ENCODE measurements around the gene KHDRBS2. TPM values are rescaled to one million over a fixed set of nuclear protein-coding genes. Genes with fewer than 3 reads are reported as not detected.

KHDRBS2 gene
- total RNA-seq, 1 experiment from 2014 or later = 1.2 TPM

- TF ChIP-seq ZNF512 (CRISPR knock-in tag; IDR thresholded peaks at IDR 0.05; ENCODE audit: borderline replicate concordance) (no peak), JAZF1 (CRISPR knock-in tag; IDR thresholded peaks at IDR 0.05) (no peak)
Observed at GRCh38 chr6:62146954-62147853, 138.8 kb downstream of the KHDRBS2 start (continued).

- H3K9me3 Mint-ChIP-seq = peaks cover 45% of the 10 kb centered on the region
- TF ChIP-seq AFF4 (CRISPR knock-in tag; IDR thresholded peaks at IDR 0.05; ENCODE audit: borderline replicate concordance) (no peak), GTF2I (CRISPR knock-in tag; conservative IDR thresholded peaks at IDR 0.05) (no peak), SP1 (CRISPR knock-in tag; conservative IDR thresholded peaks at IDR 0.05) (no peak), E2F1 (CRISPR knock-in tag; IDR thresholded peaks at IDR 0.05) (no peak), USF2 (CRISPR knock-in tag; IDR thresholded peaks at IDR 0.05) (no peak), ATF3 (CRISPR knock-in tag; conservative IDR thresholded peaks at IDR 0.05) (no peak), ZNF416 (CRISPR knock-in tag; IDR thresholded peaks at IDR 0.05) (no peak), NFATC4 (CRISPR knock-in tag; IDR thresholded peaks at IDR 0.05) (no peak), ATF6 (CRISPR knock-in tag; IDR thresholded peaks at IDR 0.05) (no peak), FOXK1 (CRISPR knock-in tag; IDR thresholded peaks at IDR 0.05) (no peak), E2F5 (CRISPR knock-in tag; IDR thresholded peaks at IDR 0.05) (no peak), ZBTB21 (CRISPR knock-in tag; IDR thresholded peaks at IDR 0.05; ENCODE audit: borderline replicate concordance) (no peak), ZNF138 (CRISPR knock-in tag; conservative IDR thresholded peaks at IDR 0.05) (no peak), ESRRA (CRISPR knock-in tag; IDR thresholded peaks at IDR 0.05; ENCODE audit: borderline replicate concordance) (no peak), ZBTB43 (CRISPR knock-in tag; IDR thresholded peaks at IDR 0.05) (no peak), ELF4 (CRISPR knock-in tag; IDR thresholded peaks at IDR 0.05; ENCODE audit: low read depth) (no peak), E2F4 (CRISPR knock-in tag; IDR thresholded peaks at IDR 0.05; ENCODE audit: borderline replicate concordance, low read depth) (no peak)
- DNase-seq (ENCODE audit: low spot score) = no peak
- ATAC-seq = no peak
- H3K4me3 Mint-ChIP-seq = no peak overlapping the region
- ChIA-PET CTCF (no interaction called here), POLR2A (no interaction called here)
- peaks cover 20% of the 10 kb centered on the region for H3K36me3 Mint-ChIP-seq
- H3K27me3 Mint-ChIP-seq (ENCODE audit: low read depth) = no peaks in the 10 kb centered on the region
- no peak overlapping the region for H3K27ac Mint-ChIP-seq
- H3K4me1 Mint-ChIP-seq = no peaks in the 10 kb centered on the region
Observed at GRCh38 chr6:62129127-62129526, 156.9 kb downstream of the KHDRBS2 start.
